ENCODE data around the gene ABCA12. TPM values are rescaled to one million over a fixed set of nuclear protein-coding genes. Genes with fewer than 3 reads are reported as not detected.

ABCA12 gene
- total RNA-seq, 1 donor from 2014 or later: not detected

Other genes with a start within 250 kb of the ABCA12 start
- 59.5 TPM for gene ATIC, start 173.4 kb upstream of the ABCA12 start, total RNA-seq

Measured in left ventricle myocardium superior (tissue), 1 donor.